ENCODE results near the gene FIBCD1. TPM values are rescaled to one million over a fixed set of nuclear protein-coding genes. Genes with fewer than 3 reads are reported as not detected.

The FIBCD1 gene
- total RNA-seq, 1 donor from 2014 or later, result 0.66 TPM

DNA sequence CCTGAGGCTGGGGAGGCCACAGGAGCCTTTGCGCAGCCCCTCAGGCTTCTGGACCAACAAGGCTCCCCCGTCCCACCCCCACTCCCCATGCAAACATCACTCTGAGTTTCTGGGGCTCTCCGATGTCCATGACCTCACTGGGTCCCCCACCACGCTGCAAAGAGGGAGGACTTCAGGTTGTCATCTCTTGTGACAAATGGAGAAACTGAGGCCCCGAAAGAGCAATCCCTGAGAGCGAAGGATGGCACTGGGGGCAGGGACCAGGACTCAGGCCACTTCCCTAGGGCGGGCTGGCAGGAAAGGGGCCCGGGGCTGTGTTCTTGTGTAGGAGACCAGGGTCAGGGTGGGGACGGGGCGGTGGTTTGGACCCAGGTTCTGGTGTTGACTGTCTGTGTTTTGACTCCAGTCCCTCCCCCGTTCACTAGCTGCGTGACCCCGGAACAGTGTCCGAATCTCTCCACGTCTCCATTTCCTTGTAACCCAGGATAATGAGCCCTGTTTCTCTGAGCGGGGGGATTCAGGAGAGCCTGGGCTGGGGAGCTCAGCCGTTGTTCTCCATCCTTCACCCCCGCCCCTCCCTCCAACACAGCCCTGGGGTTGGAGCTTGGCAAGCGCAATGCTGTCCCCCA is 13.9 kb downstream of the FIBCD1 start:
- Histone ChIP-seq H3K79me2 (ENCODE audit: insufficient read depth, low read length) (no peaks in the 10 kb centered on the region), H3K27me3 (ENCODE audit: insufficient read depth, low read length) (peaks cover 5% of the 10 kb centered on the region), H3K9ac (ENCODE audit: low read length) (no peak overlapping the region), H3K4me1 (ENCODE audit: insufficient read depth, low read length) (peaks cover 20% of the 10 kb centered on the region), H3K27ac (ENCODE audit: low read depth, low read length) (no peak overlapping the region), H3K4me2 (ENCODE audit: low read length) (no peak overlapping the region), H4K20me1 (ENCODE audit: insufficient read depth, low read length) (no peaks in the 10 kb centered on the region), H3K36me3 (ENCODE audit: insufficient read depth, low read length) (no peaks in the 10 kb centered on the region), H3K4me3 (ENCODE audit: insufficient read depth, low read depth, low read length) (no peak overlapping the region), H2AFZ (ENCODE audit: low read depth, low read length) (no peak overlapping the region), H3K9me3 (ENCODE audit: insufficient read depth, low read depth, low read length) (no peaks in the 10 kb centered on the region)
- H3K4me1 Mint-ChIP-seq (ENCODE audit: low read depth, unreplicated experiment), result peaks cover 7% of the 10 kb centered on the region
- peaks cover 36% of the 10 kb centered on the region for H3K27me3 Mint-ChIP-seq (ENCODE audit: low read depth, unreplicated experiment)
- no peak for DNase-seq (ENCODE audit: low read depth)
- TF ChIP-seq EZH2 (IDR thresholded peaks at IDR 0.05; ENCODE audit: insufficient read depth, low read length), result no peak
- TF ChIP-seq, protein P1, sequence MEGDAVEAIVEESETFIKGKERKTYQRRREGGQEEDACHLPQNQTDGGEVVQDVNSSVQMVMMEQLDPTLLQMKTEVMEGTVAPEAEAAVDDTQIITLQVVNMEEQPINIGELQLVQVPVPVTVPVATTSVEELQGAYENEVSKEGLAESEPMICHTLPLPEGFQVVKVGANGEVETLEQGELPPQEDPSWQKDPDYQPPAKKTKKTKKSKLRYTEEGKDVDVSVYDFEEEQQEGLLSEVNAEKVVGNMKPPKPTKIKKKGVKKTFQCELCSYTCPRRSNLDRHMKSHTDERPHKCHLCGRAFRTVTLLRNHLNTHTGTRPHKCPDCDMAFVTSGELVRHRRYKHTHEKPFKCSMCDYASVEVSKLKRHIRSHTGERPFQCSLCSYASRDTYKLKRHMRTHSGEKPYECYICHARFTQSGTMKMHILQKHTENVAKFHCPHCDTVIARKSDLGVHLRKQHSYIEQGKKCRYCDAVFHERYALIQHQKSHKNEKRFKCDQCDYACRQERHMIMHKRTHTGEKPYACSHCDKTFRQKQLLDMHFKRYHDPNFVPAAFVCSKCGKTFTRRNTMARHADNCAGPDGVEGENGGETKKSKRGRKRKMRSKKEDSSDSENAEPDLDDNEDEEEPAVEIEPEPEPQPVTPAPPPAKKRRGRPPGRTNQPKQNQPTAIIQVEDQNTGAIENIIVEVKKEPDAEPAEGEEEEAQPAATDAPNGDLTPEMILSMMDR (IDR thresholded peaks at IDR 0.05; ENCODE audit: insufficient read depth, low read depth, low read length), result no peak
- no peak for FAIRE-seq
- H3K4me3 Mint-ChIP-seq (ENCODE audit: unreplicated experiment), result no peak overlapping the region
- no peak overlapping the region for H3K27ac Mint-ChIP-seq (ENCODE audit: unreplicated experiment)
- no peaks in the 10 kb centered on the region for H3K9me3 Mint-ChIP-seq (ENCODE audit: unreplicated experiment)
- H3K36me3 Mint-ChIP-seq (ENCODE audit: low read depth, unreplicated experiment), result no peaks in the 10 kb centered on the region

DNA sequence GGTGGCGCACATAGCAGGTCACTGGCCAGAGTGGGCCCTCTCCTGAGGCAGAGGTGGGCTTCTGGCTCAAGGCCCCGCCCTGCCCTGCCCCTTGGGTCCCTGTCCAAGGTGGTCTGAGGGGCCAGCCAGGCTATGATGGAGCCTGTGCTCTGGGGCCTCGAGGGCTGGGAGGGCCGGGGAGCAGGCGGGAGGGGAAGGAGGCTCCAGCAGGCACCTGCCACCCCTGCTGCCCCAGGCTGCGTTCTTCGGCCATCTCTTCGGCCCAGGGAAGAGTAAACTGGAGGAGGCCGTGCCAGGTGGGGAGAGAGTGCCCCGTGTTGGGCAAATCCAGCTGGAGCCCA is 14.6 kb downstream of the FIBCD1 start:
- Mint-ChIP-seq H3K9me3 (ENCODE audit: unreplicated experiment) (no peaks in the 10 kb centered on the region), H3K4me3 (ENCODE audit: unreplicated experiment) (no peak overlapping the region), H3K4me1 (ENCODE audit: low read depth, unreplicated experiment) (peaks cover 7% of the 10 kb centered on the region), H3K27me3 (ENCODE audit: low read depth, unreplicated experiment) (peaks cover 35% of the 10 kb centered on the region), H3K36me3 (ENCODE audit: low read depth, unreplicated experiment) (no peaks in the 10 kb centered on the region), H3K27ac (ENCODE audit: unreplicated experiment) (no peak overlapping the region)
- FAIRE-seq (no peak), DNase-seq (ENCODE audit: low read depth) (no peak)
- no peaks in the 10 kb centered on the region for H3K9me3 ChIP-seq (ENCODE audit: insufficient read depth, low read depth, low read length)
- no peak overlapping the region for H3K4me2 ChIP-seq (ENCODE audit: low read length)
- H3K27me3 ChIP-seq (ENCODE audit: insufficient read depth, low read length), result peaks cover 7% of the 10 kb centered on the region
- TF ChIP-seq, protein P1 (IDR thresholded peaks at IDR 0.05; ENCODE audit: insufficient read depth, low read depth, low read length), result no peak
- no peak for TF ChIP-seq EZH2 (IDR thresholded peaks at IDR 0.05; ENCODE audit: insufficient read depth, low read length)
- no peaks in the 10 kb centered on the region for H4K20me1 ChIP-seq (ENCODE audit: insufficient read depth, low read length)
- no peak overlapping the region for H3K9ac ChIP-seq (ENCODE audit: low read length)
- H3K4me3 ChIP-seq (ENCODE audit: insufficient read depth, low read depth, low read length), result no peak overlapping the region
- no peaks in the 10 kb centered on the region for H3K36me3 ChIP-seq (ENCODE audit: insufficient read depth, low read length)
- H2AFZ ChIP-seq (ENCODE audit: low read depth, low read length), result no peak overlapping the region
- H3K27ac ChIP-seq (ENCODE audit: low read depth, low read length), result no peak overlapping the region
- peaks cover 20% of the 10 kb centered on the region for H3K4me1 ChIP-seq (ENCODE audit: insufficient read depth, low read length)
- H3K79me2 ChIP-seq (ENCODE audit: insufficient read depth, low read length), result no peaks in the 10 kb centered on the region

DNA sequence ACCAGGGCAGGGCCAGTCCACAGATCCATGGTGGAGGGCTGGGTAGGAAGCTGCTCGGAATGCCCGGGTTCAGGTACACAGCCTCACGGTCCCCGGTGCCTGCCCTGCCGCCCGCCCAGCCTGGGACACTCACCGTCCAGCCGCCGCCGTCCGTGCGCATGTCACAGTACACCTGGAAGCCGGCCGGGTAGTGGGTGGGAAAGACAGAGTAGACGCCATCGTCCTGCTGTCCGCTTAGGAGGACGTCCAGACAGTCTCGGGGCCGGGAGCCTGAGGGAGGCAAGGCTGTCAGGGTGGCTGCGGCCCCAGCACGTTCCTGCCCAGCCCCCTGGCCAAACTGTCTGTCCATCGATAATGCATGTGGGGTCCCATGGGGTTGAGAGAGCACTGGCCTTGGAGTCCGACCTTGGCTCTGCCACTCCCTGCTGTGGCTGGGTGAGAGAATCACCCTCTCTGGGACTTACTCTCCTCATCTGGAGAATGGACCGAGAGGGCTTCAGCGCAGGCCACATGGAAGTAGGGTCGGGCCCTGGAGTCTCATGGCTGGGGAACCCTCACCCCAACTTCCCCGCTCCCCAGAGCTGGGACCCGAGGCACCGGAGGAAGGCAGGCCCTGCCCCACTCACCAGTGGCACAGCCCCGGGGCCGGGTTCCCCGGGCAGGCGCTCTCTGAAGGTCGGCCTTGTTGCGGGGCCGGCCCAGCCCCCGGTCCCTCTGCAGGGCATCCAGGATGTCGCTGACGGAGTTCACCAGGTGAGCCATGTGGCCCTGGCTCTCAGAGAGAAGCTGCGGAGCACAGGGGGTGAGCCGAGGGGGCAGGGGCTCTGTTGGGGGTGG is 15.2 kb downstream of the FIBCD1 start:
- Histone ChIP-seq H3K79me2 (ENCODE audit: insufficient read depth, low read length) (no peaks in the 10 kb centered on the region), H4K20me1 (ENCODE audit: insufficient read depth, low read length) (no peaks in the 10 kb centered on the region), H3K4me3 (ENCODE audit: insufficient read depth, low read depth, low read length) (no peak overlapping the region), H3K27ac (ENCODE audit: low read depth, low read length) (no peak overlapping the region), H3K9me3 (ENCODE audit: insufficient read depth, low read depth, low read length) (no peaks in the 10 kb centered on the region), H2AFZ (ENCODE audit: low read depth, low read length) (no peak overlapping the region), H3K4me1 (ENCODE audit: insufficient read depth, low read length) (peaks cover 15% of the 10 kb centered on the region), H3K4me2 (ENCODE audit: low read length) (no peak overlapping the region), H3K9ac (ENCODE audit: low read length) (no peak overlapping the region), H3K27me3 (ENCODE audit: insufficient read depth, low read length) (peaks cover 11% of the 10 kb centered on the region), H3K36me3 (ENCODE audit: insufficient read depth, low read length) (no peaks in the 10 kb centered on the region)
- H3K27ac Mint-ChIP-seq (ENCODE audit: unreplicated experiment), result no peak overlapping the region
- H3K4me1 Mint-ChIP-seq (ENCODE audit: low read depth, unreplicated experiment), result peaks cover 7% of the 10 kb centered on the region
- no peaks in the 10 kb centered on the region for H3K9me3 Mint-ChIP-seq (ENCODE audit: unreplicated experiment)
- H3K4me3 Mint-ChIP-seq (ENCODE audit: unreplicated experiment), result no peak overlapping the region
- DNase-seq (ENCODE audit: low read depth) (no peak), FAIRE-seq (no peak)
- no peak for TF ChIP-seq EZH2 (IDR thresholded peaks at IDR 0.05; ENCODE audit: insufficient read depth, low read length)
- TF ChIP-seq, protein P1 (IDR thresholded peaks at IDR 0.05; ENCODE audit: insufficient read depth, low read depth, low read length), result no peak
- no peaks in the 10 kb centered on the region for H3K36me3 Mint-ChIP-seq (ENCODE audit: low read depth, unreplicated experiment)
- peaks cover 39% of the 10 kb centered on the region for H3K27me3 Mint-ChIP-seq (ENCODE audit: low read depth, unreplicated experiment)

Data from astrocyte (in vitro differentiated cells and primary cell).